NCI-H2081 (cell line): ENCODE data around the gene OR8B4.
A peak's percentile ranks its signal among the peaks of the same experiment; 100 is the strongest.
"Not testable (repeated sequence)": the region's sequence is repeated elsewhere in the genome, so short reads cannot be mapped to it uniquely, and the experiment has no call there.

Source experiments
- DNase-seq, 2 experiments: peaks; one replicate each; lab custom pipeline; 2025; lab: John Stamatoyannopoulos, UW

OR8B4 gene

GRCh38 chr11:124424384-124424921 lies at the start of gene OR8B4:
TSS of gene OR8B4 (minus strand) at chr11:124424871. CDS start at chr11:124424871, 0 bp downstream.
- DNase-seq, result no peak

- no peak for DNase-seq
Measured at GRCh38 chr11:124474079-124474478, 49.4 kb upstream of the OR8B4 start.

- DNase-seq, result no peak
Measured at GRCh38 chr11:124473476-124473875, 48.8 kb upstream of the OR8B4 start.

- no peak for DNase-seq
Measured at GRCh38 chr11:124470561-124471227, 46.0 kb upstream of the OR8B4 start.

GRCh38 chr11:124467381-124467927 lies 42.8 kb upstream of the OR8B4 start:
- DNase-seq, result no peak

- no peak for DNase-seq
Measured at GRCh38 chr11:124465368-124465767, 40.7 kb upstream of the OR8B4 start.

GRCh38 chr11:124463990-124464389 lies 39.3 kb upstream of the OR8B4 start:
- DNase-seq, result no peak

GRCh38 chr11:124463324-124463723 lies 38.7 kb upstream of the OR8B4 start:
- no peak for DNase-seq

- no peak for DNase-seq
Measured at GRCh38 chr11:124460459-124460858, 35.8 kb upstream of the OR8B4 start.

GRCh38 chr11:124459379-124459778 lies 34.7 kb upstream of the OR8B4 start:
- not testable (repeated sequence) for DNase-seq

GRCh38 chr11:124454552-124454951 lies 29.9 kb upstream of the OR8B4 start:
- no peak for DNase-seq

GRCh38 chr11:124446916-124447315 lies 22.2 kb upstream of the OR8B4 start:
- no peak for DNase-seq

- DNase-seq, result no peak
Measured at GRCh38 chr11:124445646-124446150, 21.0 kb upstream of the OR8B4 start, which contains the start of gene OR8B8. TSS of gene OR8B8 (minus strand) at chr11:124445696. CDS start at chr11:124441085, 4,611 bp downstream.

GRCh38 chr11:124442847-124443246 lies 18.2 kb upstream of the OR8B4 start:
- DNase-seq, result no peak

- DNase-seq, result no peak
Measured at GRCh38 chr11:124442442-124442841, 17.8 kb upstream of the OR8B4 start.

GRCh38 chr11:124441519-124441918 lies 16.8 kb upstream of the OR8B4 start:
- no peak for DNase-seq

- no peak for DNase-seq
Measured at GRCh38 chr11:124441081-124441480, 16.4 kb upstream of the OR8B4 start.

- DNase-seq, result no peak
Measured at GRCh38 chr11:124440608-124441007, 15.9 kb upstream of the OR8B4 start.

GRCh38 chr11:124434699-124435098 lies 10.0 kb upstream of the OR8B4 start:
- no peak for DNase-seq

GRCh38 chr11:124429599-124429998 lies 4.9 kb upstream of the OR8B4 start:
- no peak for DNase-seq

GRCh38 chr11:124421043-124421442 lies 3.6 kb downstream of the OR8B4 start:
- DNase-seq, result no peak

- DNase-seq, result peak; percentile 31 to 45
Measured at GRCh38 chr11:124415356-124415923, 9.2 kb downstream of the OR8B4 start.

- no peak for DNase-seq
Measured at GRCh38 chr11:124409906-124410305, 14.8 kb downstream of the OR8B4 start.
